ENCODE measurements around the gene MTR.
"Not testable (repeated sequence)": the region's sequence is repeated elsewhere in the genome, so short reads cannot be mapped to it uniquely, and the experiment has no call there.

The MTR gene

GRCh38 chr1:236834876-236835275, 39.8 kb downstream of the MTR start:
- DNase-seq (ENCODE audit: low read depth) = no peak

GRCh38 chr1:236835491-236835890, 40.4 kb downstream of the MTR start:
- DNase-seq (ENCODE audit: low read depth) = no peak

- DNase-seq (ENCODE audit: low read depth) = no peak
These were observed 41.1 kb downstream of the MTR start for GRCh38 chr1:236836157-236836556.

- no peak for DNase-seq (ENCODE audit: low read depth)
These were observed 42.0 kb downstream of the MTR start for GRCh38 chr1:236837115-236837514.

GRCh38 chr1:236837897-236838296, 42.8 kb downstream of the MTR start:
- DNase-seq (ENCODE audit: low read depth) = no peak

- no peak for DNase-seq (ENCODE audit: low read depth)
These were observed 46.2 kb downstream of the MTR start for GRCh38 chr1:236841341-236841740.

- DNase-seq (ENCODE audit: low read depth) = peak; percentile 61
These were observed 49.6 kb downstream of the MTR start for GRCh38 chr1:236844499-236845271.

GRCh38 chr1:236845830-236846229, 50.7 kb downstream of the MTR start:
- no peak for DNase-seq (ENCODE audit: low read depth)

- DNase-seq (ENCODE audit: low read depth) = no peak
These were observed 53.3 kb downstream of the MTR start for GRCh38 chr1:236848274-236848923.

- DNase-seq (ENCODE audit: low read depth) = no peak
These were observed 55.2 kb downstream of the MTR start for GRCh38 chr1:236850077-236850979.

- no peak for DNase-seq (ENCODE audit: low read depth)
These were observed 56.8 kb downstream of the MTR start for GRCh38 chr1:236851871-236852270.

- DNase-seq (ENCODE audit: low read depth) = peak; percentile 73
These were observed 59.0 kb downstream of the MTR start for GRCh38 chr1:236853921-236854604.

GRCh38 chr1:236854605-236854983, 59.5 kb downstream of the MTR start:
- peak; percentile 66 for DNase-seq (ENCODE audit: low read depth)

GRCh38 chr1:236856649-236857048, 61.6 kb downstream of the MTR start:
- DNase-seq (ENCODE audit: low read depth) = not testable (repeated sequence)

- DNase-seq (ENCODE audit: low read depth) = no peak
These were observed 63.1 kb downstream of the MTR start for GRCh38 chr1:236858165-236858564.

- no peak for DNase-seq (ENCODE audit: low read depth)
These were observed 65.0 kb downstream of the MTR start for GRCh38 chr1:236860101-236860500.

- DNase-seq (ENCODE audit: low read depth) = no peak
These were observed 65.6 kb downstream of the MTR start for GRCh38 chr1:236860674-236861073.

GRCh38 chr1:236861560-236862218, 66.6 kb downstream of the MTR start:
- no peak for DNase-seq (ENCODE audit: low read depth)

- no peak for DNase-seq (ENCODE audit: low read depth)
These were observed 67.1 kb downstream of the MTR start for GRCh38 chr1:236862219-236862591.

- no peak for DNase-seq (ENCODE audit: low read depth)
These were observed 67.6 kb downstream of the MTR start for GRCh38 chr1:236862615-236863211.

GRCh38 chr1:236864211-236864610, 69.1 kb downstream of the MTR start:
- no peak for DNase-seq (ENCODE audit: low read depth)

All from GM04503 (cell line).